Measurements from ENCODE around the gene SSTR4. TPM values are rescaled to one million over a fixed set of nuclear protein-coding genes. Genes with fewer than 3 reads are reported as not detected.
A peak's percentile ranks its signal among the peaks of the same experiment; 100 is the strongest.

The SSTR4 gene
- total and polyA plus RNA-seq, 9 of the 15 experiments (the other 6 are each of a cell fraction or from before 2014, with no cell fraction given) = not detected

GRCh38 chr20:23074052-23074451, 38.9 kb downstream of the SSTR4 start:
- Histone ChIP-seq H3K4me1 (replicated peaks in 1 of 2; ENCODE audit: control insufficient read depth in 2 of 2, insufficient read depth in 2 of 2, low read length in 2 of 2) (peaks cover 0 to 2% of the 10 kb centered on the region in 2 experiments; a peak in 2 of 5 replicates), H3K4me3 (no peak overlapping the region), H3K9me3 (replicated peaks; ENCODE audit: control insufficient read depth, insufficient read depth, low read depth, low read length) (no peaks in the 10 kb centered on the region), H3K9me1 (ENCODE audit: control insufficient read depth, insufficient read depth, low read length) (no peaks in the 10 kb centered on the region), H3K36me3 (ENCODE audit: control insufficient read depth, insufficient read depth, low read length) (no peaks in the 10 kb centered on the region), H2AFZ (ENCODE audit: low read depth, low read length) (no peak overlapping the region), H3K79me2 (ENCODE audit: control insufficient read depth, insufficient read depth, low read length) (no peaks in the 10 kb centered on the region), H3K4me2 (ENCODE audit: insufficient read depth, low read length) (no peak overlapping the region), H3K9ac (ENCODE audit: insufficient read depth in 1 of 2, low read depth in 2 of 2, low read length in 2 of 2) (no peak overlapping the region), H3K27me3 (ENCODE audit: control insufficient read depth in 2 of 2, insufficient read depth in 2 of 2, low read length in 2 of 2) (no peaks in the 10 kb centered on the region), H3K27ac (ENCODE audit: extremely low read depth, low read depth, low read length) (no peak overlapping the region), H4K20me1 (replicated peaks; ENCODE audit: control insufficient read depth, insufficient read depth, low read length) (no peaks in the 10 kb centered on the region)
- ChIA-PET CTCF (ENCODE audit: low intra/inter-chr PET ratio) (no interaction called here), POLR2A (no interaction called here)
- WGBS (ENCODE audit: insufficient coverage, low coverage, missing lambda C conversion rate) = 60% methylated on average over 3 of the region's 3 CpGs
- DNase-seq (ENCODE audit: extremely low read depth in 1 of 4, low spot score in 3 of 4) = no peak
- TF ChIP-seq MXI1 (IDR thresholded peaks at IDR 0.05; ENCODE audit: low read depth, low read length) (no peak), FOXM1 (IDR thresholded peaks at IDR 0.05; ENCODE audit: low read depth) (no peak), FOXM1 (CRISPR knock-in tag; IDR thresholded peaks at IDR 0.05; ENCODE audit: low read depth) (no peak), GATAD2B (IDR thresholded peaks at IDR 0.05; ENCODE audit: borderline replicate concordance) (no peak), CTCF (IDR thresholded peaks at IDR 0.05 in 2 of 3, conservative IDR thresholded peaks at IDR 0.05 in 1 of 3; ENCODE audit: insufficient read depth in 2 of 3, low read depth in 1 of 3, low read length in 3 of 3) (peak in 1 of 3 experiments; percentile 7; a peak in 1 of 6 replicates)
- intact Hi-C loops (cut with micrococcal nuclease) (no loop called here), in situ Hi-C loops (cut with MboI) (no loop called here)
- FAIRE-seq = no peak
- no peak for ATAC-seq
- BruUV-seq (replicated peaks) = no TSS peak
